NCI-H1092 (cell line): Measurements from ENCODE around the gene ORM1.

Experiments used
- DNase-seq: peaks from one replicate; lab custom pipeline; 2025; lab: John Stamatoyannopoulos, UW

The ORM1 gene

GRCh38 chr9:114287763-114288192, 35.1 kb upstream of the ORM1 start:
- DNase-seq, result no peak

GRCh38 chr9:114288193-114289091, 34.5 kb upstream of the ORM1 start:
- no peak for DNase-seq

DNA sequence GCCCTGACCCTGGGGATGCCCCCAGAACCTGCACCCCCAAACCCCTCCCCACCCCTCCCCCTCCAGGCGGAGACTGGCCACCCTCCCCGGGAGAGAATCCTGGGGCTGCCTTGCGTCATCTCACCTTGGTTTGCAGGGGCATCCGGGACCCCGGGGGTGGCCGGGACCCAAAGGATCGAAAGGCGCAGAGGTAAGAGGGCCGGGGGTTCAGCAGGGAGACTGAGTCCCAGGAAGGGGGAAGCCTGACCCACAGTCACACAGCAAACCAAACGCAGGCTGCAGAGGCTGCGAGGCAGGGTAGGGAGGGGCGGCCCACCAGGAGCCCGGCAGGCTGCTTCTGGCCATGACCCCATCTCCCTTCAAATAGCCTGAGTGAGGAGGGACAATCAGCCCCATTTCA, 33.8 kb upstream of the ORM1 start:
- no peak for DNase-seq

DNA sequence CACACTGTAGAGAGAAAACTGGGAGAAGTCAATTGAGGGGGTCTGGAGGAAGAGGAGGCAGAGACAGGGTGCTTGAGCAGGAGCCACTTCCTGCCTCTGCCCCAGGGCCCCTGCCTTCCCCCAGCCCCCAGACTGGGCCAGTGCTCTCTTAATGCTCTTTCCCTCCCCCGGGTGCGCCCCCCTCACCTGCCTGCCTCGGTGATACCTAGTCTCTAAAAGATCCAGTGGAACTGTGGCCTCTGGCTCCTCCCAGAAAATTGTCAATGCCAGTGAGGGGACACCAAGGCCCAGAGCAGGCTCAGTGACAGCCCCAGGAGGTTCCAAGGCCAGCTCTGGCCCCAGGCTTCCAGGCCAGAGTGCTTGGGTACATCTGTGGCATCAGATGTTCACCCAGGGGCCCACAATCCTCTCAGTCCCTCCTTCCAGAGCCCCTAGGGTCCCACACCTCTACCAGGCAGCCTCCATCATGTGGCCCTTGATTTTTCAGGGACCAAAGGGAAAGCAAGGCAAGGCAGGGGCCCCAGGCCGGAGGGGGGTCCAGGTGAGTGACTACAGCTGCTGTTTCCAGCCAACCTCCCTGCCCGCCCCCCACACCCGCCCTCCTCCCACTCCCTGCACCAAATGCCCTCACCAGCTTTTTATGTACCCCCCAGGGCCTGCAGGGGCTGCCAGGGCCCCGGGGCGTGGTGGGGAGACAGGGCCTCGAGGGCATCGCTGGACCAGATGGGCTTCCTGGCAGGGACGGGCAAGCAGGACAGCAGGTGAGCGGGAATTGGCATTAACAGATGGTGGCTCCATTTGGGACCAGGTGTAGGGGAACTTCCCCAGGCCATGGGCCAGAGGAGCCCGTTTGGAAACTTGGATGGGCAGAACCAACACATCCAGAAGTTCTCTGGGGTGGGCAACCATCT, 33.1 kb upstream of the ORM1 start:
- no peak for DNase-seq

GRCh38 chr9:114290561-114290986, 32.3 kb upstream of the ORM1 start:
- DNase-seq, result no peak

DNA sequence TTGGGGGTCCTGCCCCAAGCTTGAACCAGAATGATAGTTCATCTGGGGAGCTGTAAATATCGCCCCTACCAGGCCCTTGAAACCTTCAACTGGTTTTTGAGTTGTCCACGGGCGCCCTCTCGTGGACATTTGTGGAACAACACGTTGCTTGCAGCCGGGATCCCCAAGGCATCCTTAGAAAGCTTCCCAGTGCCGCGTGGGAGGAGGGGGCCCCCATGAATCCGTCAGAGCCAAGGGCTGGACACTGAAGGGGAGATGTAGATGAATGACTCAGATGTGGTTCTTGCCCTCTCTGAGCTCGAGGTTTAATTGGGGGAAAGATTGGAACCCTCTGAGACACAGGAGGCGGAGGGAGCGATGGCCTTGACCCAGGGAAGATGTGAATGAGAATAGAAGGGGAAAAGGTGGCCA, 31.8 kb upstream of the ORM1 start:
- peak; percentile 52 for DNase-seq

DNA sequence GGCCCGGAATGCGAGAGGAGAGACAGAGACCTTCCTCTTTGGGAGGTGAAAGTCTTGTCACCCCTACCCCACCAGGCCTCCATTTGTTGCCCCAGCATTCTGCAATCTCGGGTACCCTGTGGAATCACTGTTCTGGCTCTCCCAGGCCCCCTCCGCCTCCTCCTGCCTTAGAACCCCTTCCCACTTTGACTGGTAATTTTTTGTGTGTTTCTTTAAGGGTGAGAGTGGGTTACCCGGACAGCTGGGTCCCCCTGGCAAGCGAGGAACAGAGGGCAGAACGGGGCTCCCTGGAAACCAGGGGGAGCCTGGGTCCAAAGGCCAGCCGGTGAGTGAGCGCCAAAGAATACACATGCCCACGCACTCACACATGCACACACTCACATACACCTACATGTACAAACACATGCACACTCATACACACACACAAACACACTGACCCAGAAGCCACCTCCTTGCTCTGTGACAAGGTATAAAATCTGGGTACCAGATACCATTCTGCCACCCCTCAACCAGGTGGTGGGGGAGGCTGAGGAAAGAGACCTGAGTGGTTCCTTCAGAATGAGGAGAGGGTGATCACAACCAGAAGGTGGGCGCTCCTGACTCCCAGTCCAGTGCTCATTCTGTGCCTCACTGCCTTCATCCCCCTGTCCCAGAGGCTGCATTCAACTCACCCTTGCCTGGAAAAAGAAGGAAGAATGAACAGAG, 30.9 kb upstream of the ORM1 start:
- DNase-seq, result no peak

DNA sequence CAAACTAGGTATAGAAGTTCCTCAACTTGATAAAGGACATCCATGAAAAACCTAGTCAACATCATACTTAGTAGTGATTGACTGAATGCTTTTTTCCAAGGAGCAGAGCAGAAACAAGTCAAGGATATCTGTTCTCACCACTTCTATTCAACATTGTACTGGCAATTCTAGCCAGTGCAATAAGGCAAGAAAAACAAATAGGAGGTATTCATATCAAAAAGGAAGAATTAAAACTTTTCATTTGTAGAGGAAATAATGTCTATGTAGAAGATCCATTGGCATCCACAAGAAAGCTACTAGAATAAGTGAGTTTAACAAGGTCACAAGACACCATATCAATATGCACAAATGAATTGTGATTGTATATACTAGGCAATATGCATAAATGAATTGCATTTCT, 28.2 kb upstream of the ORM1 start:
- DNase-seq, result no peak

DNA sequence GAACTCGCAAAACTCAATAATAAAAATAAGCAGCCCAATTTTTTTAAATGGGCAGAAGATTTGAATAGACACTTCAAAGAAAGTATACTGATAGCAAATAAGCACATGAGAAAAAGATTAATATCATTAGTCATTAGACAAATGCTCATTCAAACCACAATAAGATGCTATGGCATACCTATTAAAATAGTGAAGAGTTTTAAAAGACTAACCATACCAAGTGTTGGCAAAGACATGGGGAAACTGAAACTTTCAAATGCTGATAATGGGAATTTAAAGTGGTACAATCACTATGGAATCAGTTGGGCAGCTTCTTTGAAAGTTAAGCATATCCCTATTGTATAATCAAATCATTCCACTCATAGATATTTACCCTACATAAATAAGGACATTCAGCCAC, 26.6 kb upstream of the ORM1 start:
- no peak for DNase-seq

GRCh38 chr9:114299286-114300152, 23.4 kb upstream of the ORM1 start:
- no peak for DNase-seq

- no peak for DNase-seq
Observed at GRCh38 chr9:114300153-114300845, 22.6 kb upstream of the ORM1 start.

DNA sequence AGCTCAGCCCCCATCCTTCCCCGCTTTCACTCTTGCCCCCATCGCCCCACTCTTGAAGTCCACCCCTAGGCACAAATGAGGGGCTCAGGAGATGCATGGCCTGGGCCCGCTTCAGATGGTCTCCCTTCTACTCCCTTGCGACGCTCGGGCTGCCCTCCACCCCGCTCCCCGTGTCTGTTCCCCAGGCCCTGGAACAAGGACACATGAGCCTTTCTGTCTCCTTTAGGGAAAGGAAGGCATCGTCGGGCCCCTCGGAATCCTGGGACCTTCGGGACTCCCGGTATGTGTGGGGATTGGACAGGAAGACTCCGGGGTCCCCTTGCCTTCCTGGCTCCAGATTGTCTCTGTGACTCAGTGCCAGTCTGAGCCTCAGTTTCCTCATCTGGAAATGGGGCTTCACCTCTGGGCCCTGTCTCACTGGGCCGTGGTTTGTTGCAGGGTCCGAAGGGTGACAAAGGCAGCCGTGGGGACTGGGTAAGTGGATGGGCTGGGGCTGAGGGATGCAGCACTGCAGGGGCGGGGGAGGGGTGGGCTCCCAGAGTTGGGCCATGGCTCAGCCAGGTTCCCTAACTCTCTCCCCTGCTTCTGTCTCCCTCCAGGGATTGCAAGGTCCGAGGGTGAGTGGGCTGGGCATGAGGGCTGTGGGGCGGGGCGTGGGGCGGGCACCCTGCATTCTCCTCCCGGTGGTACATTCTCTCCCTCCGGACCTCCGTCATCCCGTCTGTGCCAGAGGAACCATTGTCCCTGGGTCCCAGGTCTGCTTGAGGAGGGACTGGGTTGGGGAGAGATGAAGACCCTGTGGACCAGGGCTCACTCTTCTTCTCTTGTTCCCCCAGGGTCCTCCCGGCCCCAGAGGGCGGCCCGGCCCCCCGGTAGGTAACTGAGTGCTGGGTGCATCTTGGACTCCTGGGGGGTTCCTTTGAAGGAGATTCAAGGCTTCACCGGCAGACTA, 21.8 kb upstream of the ORM1 start:
- no peak for DNase-seq

GRCh38 chr9:114301798-114302565, 20.9 kb upstream of the ORM1 start:
- no peak for DNase-seq

GRCh38 chr9:114302727-114303126, 20.2 kb upstream of the ORM1 start:
- DNase-seq, result no peak

- DNase-seq, result no peak
Observed at GRCh38 chr9:114303571-114303970, 19.3 kb upstream of the ORM1 start.

DNA sequence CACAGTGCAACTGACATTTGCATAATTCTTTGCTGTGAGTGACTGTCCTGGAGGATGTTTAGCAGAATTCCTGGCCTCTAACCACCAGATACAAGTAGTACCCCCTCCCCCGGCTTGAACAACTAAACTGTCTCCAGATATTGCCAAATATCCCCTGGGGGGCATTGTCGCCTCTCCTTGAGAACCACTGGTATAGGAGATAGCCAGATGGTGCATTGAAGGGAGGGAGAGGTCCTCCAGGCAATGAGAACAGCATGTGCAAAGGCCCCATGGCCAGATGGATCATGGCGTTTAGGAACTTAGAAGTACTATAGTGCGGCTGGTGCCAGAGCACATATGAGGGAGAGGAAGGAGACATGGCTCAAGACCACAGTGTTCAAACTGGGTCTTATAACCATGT, 18.9 kb upstream of the ORM1 start:
- no peak for DNase-seq

GRCh38 chr9:114304416-114305188, 18.3 kb upstream of the ORM1 start:
- no peak for DNase-seq

DNA sequence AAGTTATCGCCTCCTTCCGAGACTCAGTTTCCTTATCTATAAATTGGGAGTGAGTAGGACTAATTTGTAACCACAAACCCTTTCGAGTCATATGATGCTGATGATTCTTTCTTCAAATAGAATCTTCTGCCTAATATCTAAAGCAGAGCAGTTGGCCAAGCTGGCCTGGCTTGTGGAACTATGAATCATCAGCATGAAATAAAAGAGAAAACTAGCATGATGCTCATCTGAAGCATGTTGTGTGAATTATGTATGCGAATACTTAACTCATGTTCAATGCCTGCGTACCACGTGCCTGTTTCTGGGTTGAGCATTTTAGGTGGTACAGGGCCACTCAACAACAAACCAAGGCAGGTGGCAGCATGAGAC, 15.0 kb upstream of the ORM1 start:
- DNase-seq, result no peak
